Skeletal muscle satellite cell (primary cell): ENCODE measurements around the gene ATG9A.

ENCODE experiments used
- H3K27me3 ChIP-seq: 2 replicates; pipeline ENCODE4 v1.7.0; 2013; ENCODE audit warnings: low read length; ENCODE audit not compliant: control insufficient read depth, insufficient read depth
- H3K36me3 ChIP-seq: 2 replicates; pipeline ENCODE4 v1.7.0; 2013; ENCODE audit warnings: mild to moderate bottlenecking, control low read depth, low read length; ENCODE audit not compliant: insufficient read depth
- H3K4me1 ChIP-seq: 2 replicates; pipeline ENCODE4 v1.7.0; 2013; ENCODE audit warnings: low read length; ENCODE audit not compliant: control insufficient read depth, insufficient read depth
- H3K4me2 ChIP-seq: 2 replicates; pipeline ENCODE4 v1.7.0; 2013; ENCODE audit warnings: mild to moderate bottlenecking, low read length
- H3K4me3 ChIP-seq: 2 replicates; pipeline ENCODE4 v1.7.0; 2013; ENCODE audit warnings: low read length
- H3K9ac ChIP-seq: 2 replicates; pipeline ENCODE4 v1.7.0; 2013; ENCODE audit warnings: mild to moderate bottlenecking, low read depth, low read length, moderate library complexity
- H3K9me3 ChIP-seq: replicated peaks from 2 replicates; pipeline ENCODE4 v1.7.0; 2013; ENCODE audit warnings: mild to moderate bottlenecking, control low read depth, low read length

Gene ATG9A

GRCh38 chr2:219199470-219200211 is 29.8 kb downstream of the ATG9A start:
- no peaks in the 10 kb centered on the region for H3K36me3 ChIP-seq
- H3K27me3 ChIP-seq, result peaks cover 20% of the 10 kb centered on the region
- H3K4me2 ChIP-seq, result no peak overlapping the region
- H3K9me3 ChIP-seq, result no peaks in the 10 kb centered on the region
- H3K9ac ChIP-seq, result no peak overlapping the region
- no peak overlapping the region for H3K4me3 ChIP-seq
- no peaks in the 10 kb centered on the region for H3K4me1 ChIP-seq

- Histone ChIP-seq H3K27me3 (peaks cover 20% of the 10 kb centered on the region), H3K9me3 (no peaks in the 10 kb centered on the region), H3K9ac (no peak overlapping the region), H3K4me2 (no peak overlapping the region), H3K36me3 (no peaks in the 10 kb centered on the region), H3K4me3 (no peak overlapping the region), H3K4me1 (no peaks in the 10 kb centered on the region)
These were observed 30.5 kb downstream of the ATG9A start for GRCh38 chr2:219198974-219199373.

GRCh38 chr2:219197388-219197787 is 32.0 kb downstream of the ATG9A start:
- no peaks in the 10 kb centered on the region for H3K4me1 ChIP-seq
- no peak overlapping the region for H3K4me3 ChIP-seq
- no peak overlapping the region for H3K9ac ChIP-seq
- H3K9me3 ChIP-seq, result no peaks in the 10 kb centered on the region
- no peak overlapping the region for H3K4me2 ChIP-seq
- peaks cover 20% of the 10 kb centered on the region for H3K27me3 ChIP-seq
- H3K36me3 ChIP-seq, result no peaks in the 10 kb centered on the region

GRCh38 chr2:219186754-219187456 is 42.5 kb downstream of the ATG9A start:
- peaks cover 33% of the 10 kb centered on the region for H3K36me3 ChIP-seq
- H3K27me3 ChIP-seq, result no peaks in the 10 kb centered on the region
- no peak overlapping the region for H3K9ac ChIP-seq
- H3K4me2 ChIP-seq, result no peak overlapping the region
- H3K4me1 ChIP-seq, result no peaks in the 10 kb centered on the region
- no peak overlapping the region for H3K4me3 ChIP-seq
- no peaks in the 10 kb centered on the region for H3K9me3 ChIP-seq

GRCh38 chr2:219184121-219184520 is 45.3 kb downstream of the ATG9A start:
- H3K4me3 ChIP-seq, result no peak overlapping the region
- peaks cover 52% of the 10 kb centered on the region for H3K36me3 ChIP-seq
- H3K4me1 ChIP-seq, result peaks cover 6% of the 10 kb centered on the region
- H3K27me3 ChIP-seq, result no peaks in the 10 kb centered on the region
- H3K4me2 ChIP-seq, result no peak overlapping the region
- H3K9me3 ChIP-seq, result no peaks in the 10 kb centered on the region
- no peak overlapping the region for H3K9ac ChIP-seq

GRCh38 chr2:219183151-219183772 is 46.2 kb downstream of the ATG9A start:
- H3K4me2 ChIP-seq, result no peak overlapping the region
- H3K36me3 ChIP-seq, result peaks cover 52% of the 10 kb centered on the region
- peaks cover 8% of the 10 kb centered on the region for H3K4me1 ChIP-seq
- H3K4me3 ChIP-seq, result no peak overlapping the region
- no peak overlapping the region for H3K9ac ChIP-seq
- H3K9me3 ChIP-seq, result no peaks in the 10 kb centered on the region
- no peaks in the 10 kb centered on the region for H3K27me3 ChIP-seq

- no peak overlapping the region for H3K4me3 ChIP-seq
- H3K9me3 ChIP-seq, result no peaks in the 10 kb centered on the region
- H3K36me3 ChIP-seq, result peaks cover 52% of the 10 kb centered on the region
- H3K4me2 ChIP-seq, result no peak overlapping the region
- no peak overlapping the region for H3K9ac ChIP-seq
- peaks cover 9% of the 10 kb centered on the region for H3K4me1 ChIP-seq
- H3K27me3 ChIP-seq, result no peaks in the 10 kb centered on the region
These were observed 46.9 kb downstream of the ATG9A start for GRCh38 chr2:219182331-219183150.

GRCh38 chr2:219181531-219181930 is 47.9 kb downstream of the ATG9A start:
- peaks cover 52% of the 10 kb centered on the region for H3K36me3 ChIP-seq

GRCh38 chr2:219180961-219181360 is 48.5 kb downstream of the ATG9A start:
- Histone ChIP-seq H3K36me3 (peaks cover 52% of the 10 kb centered on the region), H3K9ac (no peak overlapping the region), H3K27me3 (no peaks in the 10 kb centered on the region), H3K4me3 (no peak overlapping the region), H3K4me2 (no peak overlapping the region), H3K9me3 (no peaks in the 10 kb centered on the region), H3K4me1 (peaks cover 16% of the 10 kb centered on the region)

More at GRCh38 chr2:219181531-219181930, 47.9 kb downstream of the ATG9A start:
- H3K4me3 ChIP-seq, result no peak overlapping the region
- H3K4me1 ChIP-seq, result peaks cover 14% of the 10 kb centered on the region
- no peak overlapping the region for H3K4me2 ChIP-seq
- H3K27me3 ChIP-seq, result no peaks in the 10 kb centered on the region
- no peak overlapping the region for H3K9ac ChIP-seq
- no peaks in the 10 kb centered on the region for H3K9me3 ChIP-seq

- H3K4me3 ChIP-seq, result peak overlapping the region; percentile 81
- peak overlapping the region; percentile 88 for H3K9ac ChIP-seq
- H3K27me3 ChIP-seq, result no peaks in the 10 kb centered on the region
- peaks cover 22% of the 10 kb centered on the region for H3K4me1 ChIP-seq
- H3K36me3 ChIP-seq, result peaks cover 48% of the 10 kb centered on the region
- peak overlapping the region; percentile 87 for H3K4me2 ChIP-seq
- no peaks in the 10 kb centered on the region for H3K9me3 ChIP-seq
These were observed 49.6 kb downstream of the ATG9A start for GRCh38 chr2:219179601-219180465.
